Transverse colon (tissue), 4 donors: ENCODE measurements around the gene ADGRL4.

Experiments used
- CTCF ChIP-seq, 5 experiments: fragments of 200-600 bp in 3 of 5; fragments of 450-650 bp in 2 of 5; sonication (generic) in 3 of 5; IDR thresholded peaks; 1 replicate in 2 of 5; 2 replicates in 3 of 5; pipeline ENCODE4 v1.5.1; 2016 to 2017; ENCODE audit warnings: antibody characterized with exemption in 5 of 5, inconsistent platforms in 3 of 5, mild to moderate bottlenecking in 2 of 5, moderate library complexity in 1 of 5
- POLR2AphosphoS5 ChIP-seq, 3 donors: sonication (generic); formaldehyde crosslinking; IDR thresholded peaks; one replicate each; pipeline ENCODE4 v1.6.1; 2016; ENCODE audit warnings: antibody characterized with exemption in 3 of 3

- TF ChIP-seq CTCF (IDR thresholded peaks at IDR 0.05): no peak
- TF ChIP-seq POLR2AphosphoS5 (IDR thresholded peaks at IDR 0.05): no peak
These were observed 30.6 kb upstream of the ADGRL4 start for GRCh38 chr1:79037085-79037484.
